Measurements from ENCODE around the gene DRC3.

DRC3 gene

GRCh38 chr17:18064053-18064452, 91.4 kb downstream of the DRC3 start:
- DNase-seq, result no peak

DNA sequence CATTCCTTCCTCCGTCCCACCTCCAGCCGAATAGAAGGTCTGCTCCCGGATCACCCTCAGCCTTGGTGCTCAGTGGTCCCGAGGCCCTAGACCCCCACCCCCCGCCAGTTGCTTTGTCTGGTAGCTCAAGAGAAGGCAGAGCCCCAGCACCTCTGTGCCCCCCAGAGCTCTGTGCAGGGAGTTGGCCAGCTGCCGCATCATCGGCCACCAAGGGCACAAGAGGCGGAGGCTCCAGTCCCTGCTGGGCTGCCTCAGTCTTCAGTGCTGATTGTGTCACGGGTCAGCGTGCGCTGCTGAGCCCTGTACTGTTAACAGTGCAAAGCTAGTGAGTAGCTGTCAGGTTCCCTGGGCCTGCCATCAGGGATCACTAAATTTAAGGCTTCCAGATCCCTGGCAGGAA, 92.9 kb downstream of the DRC3 start:
- no peak for DNase-seq
